GM12873 (cell line): ENCODE results near the gene MAGIX.

ENCODE experiments used
- CTCF ChIP-seq: IDR thresholded peaks from 2 replicates; pipeline ENCODE4 v1.5.1; 2012; ENCODE audit warnings: low read depth, mild to moderate bottlenecking, moderate library complexity, low read length, control low read depth; ENCODE audit not compliant: insufficient read depth; ENCODE audit errors: missing control alignments

The MAGIX gene

GRCh38 chrX:49183701-49184281, 21.2 kb downstream of the MAGIX start:
- TF ChIP-seq CTCF = no peak

- TF ChIP-seq CTCF = no peak
Measured at GRCh38 chrX:49184294-49185281, 22.0 kb downstream of the MAGIX start.

- TF ChIP-seq CTCF = peak; percentile 41
Measured at GRCh38 chrX:49186125-49187027, 23.8 kb downstream of the MAGIX start, which contains the start of gene PRICKLE3. TSS of gene PRICKLE3 (minus strand) at chrX:49186373. CDS start at chrX:49186297, 76 bp downstream.

- no peak for TF ChIP-seq CTCF
Measured at GRCh38 chrX:49187028-49187394, 24.5 kb downstream of the MAGIX start.

- TF ChIP-seq CTCF = no peak
Measured at GRCh38 chrX:49187526-49187925, 25.0 kb downstream of the MAGIX start.

GRCh38 chrX:49188468-49189076, 26.0 kb downstream of the MAGIX start:
- no peak for TF ChIP-seq CTCF
